NCI-H146 treated with DMSO at 0.1 percent for 48 hours (cell line): Measurements from ENCODE around the gene ZBTB32.

Experiments
- DNase-seq: peaks from one replicate; lab custom pipeline; 2025; ENCODE audit not compliant: unreplicated experiment; lab: John Stamatoyannopoulos, UW

The ZBTB32 gene

DNA sequence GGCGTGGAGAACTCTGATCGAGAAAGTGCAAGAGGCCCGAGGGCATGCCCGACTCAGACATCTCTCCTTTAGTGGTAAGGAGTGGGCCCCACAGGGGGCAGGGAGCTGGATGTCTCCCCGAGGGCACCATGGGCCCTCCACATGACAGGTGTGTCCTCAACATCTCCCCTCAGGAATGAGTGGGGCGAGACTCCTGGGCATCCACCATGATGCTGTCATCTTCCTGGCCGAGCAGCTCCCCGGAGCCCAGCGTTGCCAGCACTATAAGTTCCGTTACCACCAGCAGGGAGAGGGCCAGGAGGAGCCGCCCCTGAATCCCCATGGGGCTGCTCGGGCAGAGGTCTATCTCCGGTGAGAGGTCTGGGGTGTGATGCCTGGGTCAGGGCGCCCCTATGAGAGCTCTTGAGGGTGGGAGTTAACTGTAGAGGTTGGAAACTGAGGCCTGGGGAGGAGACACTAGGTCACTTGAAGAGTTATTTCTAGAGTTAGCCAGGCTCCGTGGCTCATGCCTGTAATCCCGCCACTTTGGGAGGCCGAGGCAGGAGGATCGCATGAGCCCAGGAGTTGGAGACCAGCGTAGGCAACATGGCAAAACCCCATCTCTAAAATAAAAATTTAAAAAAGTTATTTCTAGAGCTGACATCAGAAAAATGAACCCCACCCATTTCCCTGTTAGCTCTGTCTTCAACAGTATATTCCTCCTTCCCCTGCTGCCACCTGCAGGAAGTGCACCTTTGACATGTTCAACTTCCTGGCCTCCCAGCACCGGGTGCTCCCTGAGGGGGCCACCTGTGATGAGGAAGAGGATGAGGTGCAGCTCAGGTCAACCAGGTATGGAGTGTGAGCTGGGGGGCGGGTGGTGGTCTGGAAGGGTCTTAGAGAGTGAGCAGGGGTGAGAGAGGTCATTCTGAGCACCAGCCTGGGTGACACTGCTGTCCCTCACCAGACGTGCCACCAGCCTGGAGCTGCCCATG, 32.8 kb downstream of the ZBTB32 start:
- DNase-seq, result no peak

DNA sequence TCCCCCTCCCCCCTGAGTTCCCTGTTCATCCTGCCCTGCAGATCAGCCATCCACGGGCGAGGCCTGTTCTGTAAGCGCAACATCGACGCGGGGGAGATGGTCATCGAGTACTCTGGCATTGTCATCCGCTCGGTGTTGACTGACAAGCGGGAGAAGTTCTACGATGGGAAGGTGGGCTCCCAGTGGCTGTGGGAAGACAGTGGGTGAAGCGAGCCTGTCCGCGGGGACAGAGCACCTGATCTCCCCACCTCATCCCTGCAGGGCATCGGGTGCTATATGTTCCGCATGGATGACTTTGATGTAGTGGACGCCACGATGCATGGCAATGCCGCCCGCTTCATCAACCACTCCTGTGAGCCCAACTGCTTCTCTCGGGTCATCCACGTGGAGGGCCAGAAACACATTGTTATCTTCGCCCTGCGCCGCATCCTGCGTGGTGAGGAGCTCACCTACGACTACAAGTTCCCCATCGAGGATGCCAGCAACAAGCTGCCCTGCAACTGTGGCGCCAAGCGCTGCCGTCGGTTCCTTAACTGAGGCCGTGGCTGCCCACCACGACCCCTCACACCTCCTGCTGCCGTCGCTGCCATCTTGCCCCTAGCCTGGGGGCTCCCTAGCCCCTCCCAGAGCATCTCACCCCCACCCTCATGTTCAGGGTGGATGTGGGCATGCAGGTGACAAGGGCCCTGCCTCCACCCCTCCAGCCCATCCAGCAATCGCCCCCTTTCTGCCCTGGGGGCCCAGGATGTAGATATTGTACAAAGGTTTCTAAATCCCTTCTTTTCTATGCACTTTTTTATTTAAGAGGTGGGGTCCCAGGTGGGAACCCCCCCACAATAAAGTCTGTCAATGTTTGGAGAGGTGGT, 33.9 kb downstream of the ZBTB32 start:
- DNase-seq, result no peak

- DNase-seq, result no peak
These were observed 34.5 kb downstream of the ZBTB32 start for GRCh38 chr19:35738887-35739229.

- no peak for DNase-seq
These were observed 35.1 kb downstream of the ZBTB32 start for GRCh38 chr19:35739275-35740107.

GRCh38 chr19:35740108-35740422, 35.7 kb downstream of the ZBTB32 start:
- DNase-seq, result no peak

GRCh38 chr19:35740423-35741202, 36.3 kb downstream of the ZBTB32 start:
- peak; percentile 98 for DNase-seq

DNA sequence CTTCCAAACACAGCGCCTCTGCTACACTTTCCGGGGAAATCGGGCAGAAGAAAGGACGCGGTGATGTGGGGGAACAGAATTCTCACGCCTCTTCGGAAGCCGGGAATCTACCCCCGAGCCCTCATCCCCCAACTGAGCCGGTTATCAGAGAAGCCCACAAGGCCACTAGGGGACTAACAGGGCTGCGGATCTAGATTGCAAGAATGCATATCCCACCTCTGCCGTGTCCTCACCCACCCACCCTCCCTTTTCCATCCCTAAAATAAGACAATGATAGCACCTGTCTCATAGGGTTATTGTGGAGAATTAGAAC, 36.8 kb downstream of the ZBTB32 start:
- DNase-seq, result no peak

DNA sequence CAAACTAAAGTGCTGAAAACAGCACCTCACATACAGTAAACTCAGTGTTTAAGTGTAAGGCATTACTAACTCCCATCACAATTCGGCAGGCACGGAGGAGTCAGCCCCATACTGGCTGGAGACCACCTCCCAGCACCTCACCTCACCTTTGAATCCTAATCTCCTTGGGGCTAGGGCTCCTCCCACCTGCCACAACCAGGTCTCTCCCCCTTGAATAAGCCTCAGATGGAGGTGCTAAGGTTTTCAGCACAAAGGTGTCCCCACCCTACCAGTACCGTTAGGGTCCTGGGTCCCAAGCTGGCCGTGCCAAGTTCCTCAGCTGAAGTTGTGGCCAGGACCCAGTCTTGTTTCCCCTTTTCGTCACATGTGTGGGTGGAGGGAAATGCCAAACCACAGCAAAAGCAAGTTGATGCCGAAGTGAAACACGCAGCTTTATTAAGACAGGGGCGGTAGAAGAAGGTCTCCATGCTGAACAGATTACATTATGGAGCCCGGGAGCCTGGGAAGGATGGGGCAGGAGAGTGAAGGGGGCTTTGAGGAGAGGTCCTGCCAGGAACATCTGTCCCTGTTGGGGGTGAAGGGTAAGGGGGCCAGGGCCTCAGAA, 37.9 kb downstream of the ZBTB32 start, which contains the start of gene IGFLR1:
Gene IGFLR1, minus strand, starts transcription at position 332 of the 604 bp plus-strand sequence. CDS start 1,272 bp downstream, outside the sequence.
- no peak for DNase-seq

DNA sequence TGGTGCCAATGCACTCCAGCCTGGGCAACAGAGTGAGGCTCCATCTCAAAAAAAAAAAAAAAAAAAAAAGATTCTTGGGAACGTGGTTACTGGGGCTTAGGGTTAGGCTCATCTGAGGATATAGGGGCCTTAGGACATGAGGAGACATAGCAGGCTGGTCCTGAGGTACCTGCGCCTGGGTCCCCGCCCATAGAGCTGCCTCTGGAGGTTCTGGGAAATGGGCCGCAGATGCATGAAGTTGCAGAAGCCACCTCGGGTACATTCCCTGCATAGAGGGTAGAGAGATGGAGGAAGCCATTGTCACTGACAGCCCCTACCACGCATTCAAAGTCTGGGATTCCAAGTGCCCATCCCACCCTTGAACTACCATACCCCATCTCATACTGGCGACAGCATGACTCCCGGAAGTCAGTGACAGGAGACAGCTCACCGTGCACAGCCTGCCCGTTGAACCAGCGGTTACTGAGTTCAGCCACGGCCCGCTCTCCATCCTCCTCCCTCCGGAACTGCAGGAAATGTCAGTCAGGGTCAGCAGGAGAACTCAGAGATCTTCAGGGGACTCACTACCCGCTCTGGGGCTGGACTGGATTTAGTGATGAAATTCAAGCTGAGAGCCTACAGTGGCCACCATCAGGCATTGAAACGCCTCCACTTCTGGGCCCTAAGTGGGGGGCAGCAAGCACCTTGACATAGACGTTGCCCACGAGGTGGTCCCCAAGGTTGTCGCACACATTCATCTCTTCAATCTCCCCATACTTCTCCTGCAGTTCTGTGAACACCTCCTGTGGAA, 39.5 kb downstream of the ZBTB32 start:
- DNase-seq, result no peak

DNA sequence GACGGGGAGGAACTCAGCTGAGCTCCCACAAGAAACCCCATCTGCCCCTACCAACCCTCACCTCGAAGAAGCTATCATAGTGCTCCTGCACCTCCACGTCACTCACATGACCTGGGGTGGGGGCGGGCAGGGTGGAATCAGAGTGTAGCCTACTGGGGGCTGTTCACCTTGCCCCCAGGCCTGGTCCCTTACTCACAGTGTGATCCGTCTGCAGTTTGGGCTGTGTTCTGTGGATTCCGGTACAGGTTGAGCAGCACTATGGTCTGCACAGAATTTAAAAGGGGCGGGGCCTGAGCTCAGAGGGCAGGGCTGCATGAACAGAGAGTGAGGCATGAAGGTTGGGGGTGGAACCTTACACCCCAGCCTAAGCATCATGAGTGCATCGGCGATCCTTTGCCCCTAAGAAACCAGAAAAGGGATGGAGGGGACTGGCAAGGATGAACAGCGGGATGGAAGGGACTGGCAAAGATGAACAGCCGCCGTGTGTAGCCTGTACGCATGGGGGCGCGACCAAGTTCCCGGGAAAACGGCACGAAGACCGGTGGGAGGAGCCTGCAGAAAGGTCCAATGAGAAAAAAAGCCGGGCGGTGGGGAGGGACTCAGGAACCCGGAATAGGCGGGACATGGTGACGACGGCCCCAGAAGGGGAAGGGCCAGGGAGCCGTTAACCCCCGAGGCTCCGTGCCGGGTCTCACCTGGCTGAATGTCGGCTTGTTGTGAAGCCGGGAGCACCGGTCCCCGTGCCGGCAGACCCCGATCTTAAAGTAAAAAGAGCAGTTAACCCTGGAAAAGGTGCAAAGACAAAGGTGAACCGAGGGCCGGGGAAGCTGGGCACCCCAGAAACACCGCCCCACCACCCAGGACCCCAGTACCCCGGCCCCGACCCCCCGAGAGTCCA, 40.3 kb downstream of the ZBTB32 start:
- DNase-seq, result peak; percentile 94

- peak; percentile 99 for DNase-seq
These were observed 41.1 kb downstream of the ZBTB32 start, which contains the start of the genes PSENEN and U2AF1L4 for GRCh38 chr19:35745328-35746086. TSS of gene PSENEN (plus strand) at chr19:35745651. CDS start at chr19:35745931, 280 bp downstream. TSS of gene U2AF1L4 (minus strand) at chr19:35745418. CDS start at chr19:35745391, 27 bp downstream.

- DNase-seq, result no peak
These were observed 41.7 kb downstream of the ZBTB32 start for GRCh38 chr19:35746087-35746462.

- DNase-seq, result no peak
These were observed 42.2 kb downstream of the ZBTB32 start for GRCh38 chr19:35746531-35746930.

DNA sequence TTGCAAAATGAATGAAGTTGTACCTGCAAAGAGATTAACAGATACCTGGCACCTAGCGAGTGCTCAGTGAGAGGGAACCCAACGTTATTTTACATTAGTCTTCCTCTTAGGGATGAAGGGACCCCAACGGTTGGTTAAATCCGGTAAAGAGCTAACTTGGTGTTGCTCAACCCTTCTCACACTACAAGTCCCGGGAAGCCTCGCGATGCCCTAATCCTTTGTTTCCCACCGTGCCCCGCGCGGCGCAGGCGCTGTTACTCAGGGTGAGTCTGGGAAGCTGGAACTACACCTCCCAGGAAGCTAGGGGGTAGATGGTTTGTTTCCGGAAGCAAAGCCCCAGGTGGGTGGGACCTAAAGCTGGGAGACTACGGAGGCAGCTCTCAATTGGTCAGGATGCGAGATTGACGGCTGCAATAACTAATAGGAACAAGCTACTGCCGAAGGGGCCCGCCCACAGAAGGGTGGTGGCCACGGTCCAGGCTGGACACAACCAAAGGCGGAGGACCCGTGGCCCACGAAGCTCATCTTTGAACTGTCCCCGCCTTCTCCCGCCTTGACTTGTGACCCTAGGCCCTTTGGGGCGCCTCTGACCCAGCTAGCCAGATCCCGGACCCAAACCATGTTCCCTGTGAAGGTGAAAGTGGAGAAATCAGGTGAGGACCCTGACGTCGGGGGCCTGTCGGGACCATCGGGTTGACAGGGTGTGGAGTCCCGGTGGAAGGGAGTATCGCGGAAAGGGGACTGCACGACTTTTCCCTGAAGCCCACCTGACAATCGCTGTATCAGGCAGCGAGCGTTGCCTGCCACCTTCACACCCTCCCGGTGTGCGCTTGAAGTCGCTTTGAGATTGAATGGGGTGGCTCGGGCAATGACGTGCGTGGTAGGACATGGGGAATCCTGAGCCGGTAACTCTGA, 44.0 kb downstream of the ZBTB32 start, which contains the start of gene LIN37:
Gene LIN37, plus strand, starts transcription at position 471 of the 915 bp plus-strand sequence. Its CDS starts 149 bp downstream, at position 620.
- DNase-seq, result peak; percentile 99

GRCh38 chr19:35750167-35750566, 45.8 kb downstream of the ZBTB32 start:
- DNase-seq, result no peak
